DOHH2 (cell line): ENCODE data around the gene UBE2G1.

Experiments
- H3F3A ChIP-seq: fragments of 200-600 bp; sonication (generic), shearing (Covaris generic); 2 replicates; pipeline ENCODE4 v1.6.0; 2016; ENCODE audit warnings: antibody characterized with exemption, mild to moderate bottlenecking; ENCODE audit not compliant: control insufficient read depth, insufficient read depth
- H3K27ac ChIP-seq: fragments of 200-600 bp; sonication (generic); 2 replicates; pipeline ENCODE4 v1.5.1; 2014; ENCODE audit warnings: low read depth, mild to moderate bottlenecking, low read length, moderate library complexity
- H3K27me3 ChIP-seq: fragments of 200-600 bp; sonication (generic); 2 replicates; pipeline ENCODE4 v1.6.1; 2014; ENCODE audit warnings: mild to moderate bottlenecking, low read length, mixed read lengths; ENCODE audit not compliant: control insufficient read depth
- H3K36me3 ChIP-seq: fragments of 200-600 bp; sonication (generic); 2 replicates; pipeline ENCODE4 v1.6.1; 2014; ENCODE audit warnings: mild to moderate bottlenecking, low read length, moderate library complexity, mixed read lengths; ENCODE audit not compliant: control insufficient read depth
- H3K4me1 ChIP-seq: fragments of 200-600 bp; sonication (generic); 2 replicates; pipeline ENCODE4 v1.6.1; 2014; ENCODE audit warnings: mild to moderate bottlenecking, low read length, mixed read lengths; ENCODE audit not compliant: control insufficient read depth
- H3K4me2 ChIP-seq: fragments of 200-600 bp; sonication (generic); 2 replicates; pipeline ENCODE4 v1.6.0; 2014; ENCODE audit warnings: mild to moderate bottlenecking, low read length, moderate library complexity
- H3K4me3 ChIP-seq: fragments of 200-600 bp; sonication (generic); 2 replicates; pipeline ENCODE4 v1.5.1; 2014; ENCODE audit warnings: mild to moderate bottlenecking, low read length, mixed read lengths
- H3K79me2 ChIP-seq: fragments of 200-600 bp; sonication (generic); 2 replicates; pipeline ENCODE4 v1.6.1; 2014; ENCODE audit warnings: mild to moderate bottlenecking, low read length, mixed read lengths; ENCODE audit not compliant: control insufficient read depth
- H3K9me2 ChIP-seq: fragments of 200-600 bp; sonication (generic); replicated peaks from 2 replicates; pipeline ENCODE4 v1.6.1; 2014; ENCODE audit warnings: mild to moderate bottlenecking, low read length, mixed read lengths; ENCODE audit not compliant: control insufficient read depth
- H3K9me3 ChIP-seq: fragments of 200-600 bp; sonication (generic); 2 replicates; pipeline ENCODE4 v1.6.1; 2014; ENCODE audit warnings: antibody characterized with exemption, low read length, mixed read lengths; ENCODE audit not compliant: control insufficient read depth, insufficient read depth
- H4K20me1 ChIP-seq: fragments of 200-600 bp; sonication (generic); 2 replicates; pipeline ENCODE4 v1.6.0; 2014; ENCODE audit warnings: low read depth, mild to moderate bottlenecking, antibody characterized with exemption, low read length, moderate library complexity; ENCODE audit not compliant: control insufficient read depth, insufficient read depth
- EZH2phosphoT487 ChIP-seq: fragments of 200-600 bp; sonication (generic); IDR thresholded peaks from 2 replicates; pipeline ENCODE4 v1.6.1; 2017; ENCODE audit warnings: borderline replicate concordance, mild to moderate bottlenecking, antibody characterized with exemption, low read length, moderate library complexity, mixed read lengths
- TF ChIP-seq, protein P1 (sequence below): fragments of 200-600 bp; sonication (generic); IDR thresholded peaks from one replicate; pipeline ENCODE4 v1.5.1; 2014; ENCODE audit warnings: antibody characterized with exemption, mild to moderate bottlenecking, low read depth, low read length; ENCODE audit not compliant: poor library complexity, severe bottlenecking

The UBE2G1 gene

GRCh38 chr17:4393806-4394205, 27.3 kb upstream of the UBE2G1 start:
- Histone ChIP-seq H3F3A (peaks cover 39% of the 10 kb centered on the region), H3K4me1 (peaks cover 87% of the 10 kb centered on the region), H3K9me2 (no peaks in the 10 kb centered on the region), H4K20me1 (no peaks in the 10 kb centered on the region), H3K27ac (peak overlapping the region; percentile 99), H3K4me3 (peak overlapping the region; percentile 70), H3K4me2 (peak overlapping the region; percentile 80), H3K9me3 (no peaks in the 10 kb centered on the region), H3K36me3 (peaks cover 3% of the 10 kb centered on the region; the same call in 1 of the 2 replicates), H3K79me2 (peaks cover 3% of the 10 kb centered on the region; the same call in 1 of the 2 replicates), H3K27me3 (no peaks in the 10 kb centered on the region)
- TF ChIP-seq, protein P1, sequence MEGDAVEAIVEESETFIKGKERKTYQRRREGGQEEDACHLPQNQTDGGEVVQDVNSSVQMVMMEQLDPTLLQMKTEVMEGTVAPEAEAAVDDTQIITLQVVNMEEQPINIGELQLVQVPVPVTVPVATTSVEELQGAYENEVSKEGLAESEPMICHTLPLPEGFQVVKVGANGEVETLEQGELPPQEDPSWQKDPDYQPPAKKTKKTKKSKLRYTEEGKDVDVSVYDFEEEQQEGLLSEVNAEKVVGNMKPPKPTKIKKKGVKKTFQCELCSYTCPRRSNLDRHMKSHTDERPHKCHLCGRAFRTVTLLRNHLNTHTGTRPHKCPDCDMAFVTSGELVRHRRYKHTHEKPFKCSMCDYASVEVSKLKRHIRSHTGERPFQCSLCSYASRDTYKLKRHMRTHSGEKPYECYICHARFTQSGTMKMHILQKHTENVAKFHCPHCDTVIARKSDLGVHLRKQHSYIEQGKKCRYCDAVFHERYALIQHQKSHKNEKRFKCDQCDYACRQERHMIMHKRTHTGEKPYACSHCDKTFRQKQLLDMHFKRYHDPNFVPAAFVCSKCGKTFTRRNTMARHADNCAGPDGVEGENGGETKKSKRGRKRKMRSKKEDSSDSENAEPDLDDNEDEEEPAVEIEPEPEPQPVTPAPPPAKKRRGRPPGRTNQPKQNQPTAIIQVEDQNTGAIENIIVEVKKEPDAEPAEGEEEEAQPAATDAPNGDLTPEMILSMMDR, result no peak
- no peak for TF ChIP-seq EZH2phosphoT487

- Histone ChIP-seq H3K4me2 (peak overlapping the region; percentile 40), H3K9me2 (no peaks in the 10 kb centered on the region), H3K79me2 (no peaks in the 10 kb centered on the region), H3F3A (peaks cover 18% of the 10 kb centered on the region), H3K4me1 (peaks cover 54% of the 10 kb centered on the region), H3K9me3 (no peaks in the 10 kb centered on the region), H4K20me1 (no peaks in the 10 kb centered on the region), H3K27ac (peak overlapping the region; percentile 25), H3K4me3 (peak overlapping the region; percentile 4; the same call in 1 of the 2 replicates), H3K36me3 (no peaks in the 10 kb centered on the region), H3K27me3 (no peaks in the 10 kb centered on the region)
- TF ChIP-seq, protein P1, result no peak
- no peak for TF ChIP-seq EZH2phosphoT487
Observed at GRCh38 chr17:4389079-4389478, 22.6 kb upstream of the UBE2G1 start.

DNA sequence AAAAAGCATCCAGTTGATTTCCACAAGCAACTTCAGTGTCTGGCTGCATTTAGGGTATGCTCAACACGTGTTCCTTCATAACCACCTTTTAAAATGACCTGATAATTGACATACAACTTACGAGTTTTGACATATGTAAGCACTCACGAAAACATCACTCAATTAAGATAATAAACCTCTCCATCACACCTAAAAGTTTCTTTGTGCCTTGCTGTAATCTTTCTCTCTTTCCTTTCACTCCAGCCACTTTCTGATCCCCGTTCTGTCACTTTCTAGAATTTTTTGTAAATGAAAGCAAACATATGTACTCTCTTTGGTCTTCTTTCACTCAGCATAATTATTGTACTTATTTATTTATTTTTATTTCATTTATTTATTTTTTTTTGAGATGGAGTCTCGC, 20.7 kb upstream of the UBE2G1 start:
- Histone ChIP-seq H3F3A (peaks cover 15% of the 10 kb centered on the region), H3K36me3 (no peaks in the 10 kb centered on the region), H3K79me2 (no peaks in the 10 kb centered on the region), H4K20me1 (no peaks in the 10 kb centered on the region), H3K4me1 (peaks cover 40% of the 10 kb centered on the region), H3K4me2 (no peak overlapping the region), H3K27ac (no peak overlapping the region), H3K9me3 (no peaks in the 10 kb centered on the region), H3K9me2 (no peaks in the 10 kb centered on the region), H3K4me3 (no peak overlapping the region), H3K27me3 (no peaks in the 10 kb centered on the region)
- TF ChIP-seq EZH2phosphoT487, result no peak
- TF ChIP-seq, protein P1, result no peak
